Measurements from ENCODE around the gene FIGLA.

GRCh38 chr2:70789304-70790135 lies 923 bp downstream of the FIGLA start:
- TF ChIP-seq EZH2 (IDR thresholded peaks at IDR 0.05; ENCODE audit: low read length) (peak; percentile 94), CTCF (optimal IDR thresholded peaks at IDR 0.05 in 1 of 3, IDR thresholded peaks at IDR 0.05 in 1 of 3, conservative IDR thresholded peaks at IDR 0.05 in 1 of 3; ENCODE audit: extremely low read depth in 1 of 3, insufficient read depth in 2 of 3, low read length in 3 of 3) (peak; percentile 74 to 88 (median 77))
